ENCODE data around the gene SCFD2.
"Not testable (repeated sequence)": the region's sequence is repeated elsewhere in the genome, so short reads cannot be mapped to it uniquely, and the experiment has no call there.

Gene SCFD2

DNA sequence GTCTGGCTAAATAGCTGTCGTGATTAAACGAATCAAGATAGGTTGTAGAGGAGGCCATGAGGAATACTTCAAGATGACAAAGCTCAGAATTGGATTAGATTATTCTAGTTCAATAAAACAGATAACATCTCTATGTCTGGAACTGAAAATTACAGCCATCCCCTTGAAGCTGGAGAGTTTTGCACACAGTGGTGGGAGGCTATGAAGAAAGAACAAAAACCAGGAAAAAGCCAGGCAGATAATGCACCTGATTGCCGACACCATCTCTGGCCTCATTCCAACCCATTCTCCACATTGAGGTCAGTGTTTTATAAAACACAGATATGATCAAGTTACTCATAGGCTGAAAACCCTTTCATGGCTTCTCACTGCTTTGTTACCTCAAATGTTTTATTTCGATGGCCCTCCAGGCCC, 315.5 kb downstream of the SCFD2 start:
- DNase-seq (ENCODE audit: low read depth in 2 of 2) = no peak

DNA sequence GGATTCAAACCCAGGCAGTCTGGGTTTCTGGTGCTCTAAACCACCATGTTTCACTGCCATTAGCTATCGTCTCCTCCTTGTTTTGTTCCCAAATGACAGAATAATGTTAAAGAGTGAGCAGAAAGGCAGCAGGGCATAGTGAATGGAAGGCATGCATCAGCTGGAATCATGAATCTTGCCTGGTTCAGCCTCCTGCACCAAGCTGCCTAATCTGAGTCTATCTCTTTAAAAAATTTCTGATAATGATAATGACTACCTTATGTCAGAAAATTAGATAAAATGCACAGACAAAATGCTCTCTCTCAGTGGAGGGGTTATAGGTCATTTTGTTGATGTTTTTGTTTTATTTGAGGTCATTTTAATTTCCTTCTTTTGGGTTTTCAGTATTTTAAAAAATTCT, 316.3 kb downstream of the SCFD2 start:
- no peak for DNase-seq (ENCODE audit: low read depth in 2 of 2)

DNA sequence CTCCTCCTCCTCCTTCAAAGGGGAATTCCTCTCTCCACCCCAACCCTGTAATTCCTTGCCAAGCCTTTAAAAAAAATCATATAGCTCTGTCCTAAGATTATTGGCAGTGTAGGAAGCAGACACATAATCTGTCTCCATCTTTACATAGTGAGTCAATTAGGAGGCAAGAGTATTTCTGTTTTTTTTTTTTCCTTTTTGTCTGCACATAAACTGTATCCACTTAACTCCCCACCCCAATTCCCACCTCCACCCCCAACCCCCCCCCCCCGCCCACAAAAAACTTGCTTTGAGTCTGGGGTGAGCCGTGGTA, 321.3 kb downstream of the SCFD2 start:
- no peak for DNase-seq (ENCODE audit: low read depth in 2 of 2)

DNA sequence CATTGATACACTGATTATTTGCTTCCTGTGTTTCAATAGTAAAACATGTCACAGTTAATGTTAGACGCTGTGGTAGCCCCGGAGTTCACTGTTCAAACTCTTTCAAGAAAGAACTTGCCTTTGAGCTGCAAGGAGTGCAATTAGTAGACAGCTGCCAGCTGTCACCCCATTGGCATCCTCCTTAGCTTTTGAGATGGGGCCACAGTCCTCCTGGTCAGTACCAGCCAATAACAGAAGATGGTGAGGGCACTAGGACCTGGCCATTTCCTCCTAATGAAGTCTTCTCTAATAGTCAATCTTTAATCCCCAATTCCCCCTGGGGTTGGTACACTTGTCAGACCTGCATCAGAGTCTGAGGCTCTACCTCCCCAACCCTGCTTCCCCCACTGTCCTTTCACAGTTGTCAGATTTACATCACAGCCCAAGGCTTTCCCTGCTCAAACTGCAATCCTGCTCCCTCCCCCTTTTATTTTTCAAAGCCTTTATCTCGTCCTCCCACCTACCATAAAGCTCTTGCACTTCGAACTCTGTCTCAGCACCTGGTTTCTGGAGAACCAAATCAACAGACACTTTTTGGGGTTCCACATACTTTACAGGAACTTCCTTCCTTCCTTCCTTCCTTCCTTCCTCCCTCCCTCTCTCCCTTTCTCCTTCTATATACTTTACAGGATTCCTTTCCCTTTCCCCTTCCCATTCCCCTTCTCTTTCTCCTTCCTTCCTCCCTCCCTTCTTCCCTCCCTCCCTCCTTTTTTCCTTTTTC, 321.8 kb downstream of the SCFD2 start:
- DNase-seq (ENCODE audit: low read depth in 2 of 2) = no peak

DNA sequence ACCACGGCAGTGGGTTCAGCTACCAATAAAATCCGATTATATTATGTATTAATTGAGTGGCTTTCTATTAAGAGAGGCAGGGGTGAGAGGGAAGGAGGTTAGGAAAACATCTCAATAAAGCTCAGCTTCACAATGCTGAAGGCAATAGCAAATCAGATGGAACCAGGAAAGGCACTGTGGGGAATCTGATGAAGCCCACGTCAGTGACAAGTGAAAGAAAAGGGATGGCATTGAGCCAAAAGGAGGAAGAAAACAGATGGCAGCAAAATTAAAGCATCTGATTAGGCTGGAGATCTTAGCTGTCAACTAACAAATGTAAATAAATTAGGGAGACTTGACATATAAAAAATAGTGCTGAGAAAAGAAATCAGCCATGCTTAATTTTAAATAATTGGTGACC, 322.8 kb downstream of the SCFD2 start:
- no peak for DNase-seq (ENCODE audit: low read depth in 2 of 2)

DNA sequence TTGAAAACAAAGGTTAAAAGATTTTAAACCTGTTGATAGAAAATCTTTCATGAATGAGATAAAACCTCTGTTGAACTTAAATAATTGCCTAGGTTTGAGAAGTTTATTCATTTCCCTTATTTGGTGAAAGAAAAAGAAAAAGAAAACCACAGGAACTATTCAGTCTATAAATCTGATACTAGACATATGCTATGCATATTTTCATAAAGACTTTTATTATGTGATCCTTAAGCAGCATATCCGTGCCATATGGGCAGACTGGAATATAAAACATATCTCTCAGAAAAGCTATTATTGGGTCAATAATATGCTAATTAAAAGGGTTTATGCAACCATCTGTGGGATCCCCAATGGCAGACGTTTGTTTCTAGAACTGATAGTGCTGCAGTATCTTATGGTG, 325.0 kb downstream of the SCFD2 start:
- DNase-seq (ENCODE audit: low read depth in 2 of 2) = no peak

DNA sequence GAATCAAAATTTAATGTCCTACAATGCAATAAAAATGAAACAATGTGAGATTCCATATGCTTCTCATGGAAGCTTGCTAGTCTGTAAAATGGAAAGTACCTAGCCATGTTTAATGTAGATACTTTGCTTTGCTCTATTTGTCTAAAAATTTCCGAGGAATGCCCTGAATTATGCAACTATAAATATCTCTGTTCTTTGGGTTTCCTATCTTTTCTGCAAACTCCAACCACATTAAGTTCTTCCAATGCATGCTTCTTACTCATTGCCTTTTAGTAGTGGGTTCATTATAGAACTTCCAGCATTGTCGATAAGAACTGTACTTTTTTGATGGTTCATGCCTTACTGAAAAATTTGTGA, 325.4 kb downstream of the SCFD2 start:
- DNase-seq (ENCODE audit: low read depth in 2 of 2) = no peak

DNA sequence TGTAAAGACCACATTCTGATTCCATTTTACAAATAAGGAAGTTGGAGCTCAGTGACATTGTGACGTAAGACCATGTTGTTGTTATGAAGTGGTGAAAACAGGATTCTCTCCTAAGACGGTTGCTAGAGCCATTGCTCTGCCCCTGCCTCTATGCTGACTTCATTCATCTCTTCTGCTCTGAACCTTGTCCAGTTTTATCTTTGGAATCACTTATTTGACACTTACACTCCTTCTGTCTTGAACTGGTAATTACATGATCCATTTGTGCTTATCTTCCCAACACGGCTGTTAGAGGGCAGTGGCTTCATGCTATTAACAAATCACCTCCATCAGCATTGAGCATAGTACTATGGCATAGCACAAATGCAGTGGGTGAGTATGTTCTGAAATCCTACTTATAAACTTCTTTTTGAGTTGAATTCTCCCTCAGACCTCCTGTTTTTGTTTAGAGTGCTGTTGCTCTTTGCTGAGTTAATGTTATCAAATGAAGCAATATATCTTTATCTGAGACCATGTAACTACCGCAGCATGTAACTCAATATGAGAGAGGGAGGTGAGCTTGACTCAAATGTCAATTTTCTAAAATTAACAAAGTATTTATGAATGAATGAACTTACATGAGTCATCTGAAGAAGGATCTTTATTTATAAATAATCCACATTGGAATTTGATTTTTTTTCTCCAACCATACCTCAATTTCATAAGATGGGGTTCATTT, 326.0 kb downstream of the SCFD2 start:
- no peak for DNase-seq (ENCODE audit: low read depth in 2 of 2)

DNA sequence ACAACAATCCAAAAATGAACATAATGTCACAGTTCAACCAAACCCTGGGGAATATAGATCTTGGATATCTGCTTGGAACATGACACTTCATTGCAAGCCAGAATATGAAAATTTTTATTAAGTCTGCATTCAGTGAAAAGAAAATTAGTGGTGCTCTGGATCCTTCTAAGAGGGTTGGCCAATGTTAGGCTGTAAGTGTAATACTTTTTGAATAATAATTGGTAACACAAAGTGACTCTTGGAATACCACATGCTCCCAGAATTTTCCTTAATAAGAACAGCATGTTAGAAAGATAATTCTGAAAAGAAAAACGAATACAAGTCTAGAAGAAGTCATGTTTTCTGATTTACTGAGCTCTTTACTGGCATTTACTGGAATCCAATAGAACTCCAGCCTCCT, 328.0 kb downstream of the SCFD2 start:
- DNase-seq (ENCODE audit: low read depth in 2 of 2) = no peak

DNA sequence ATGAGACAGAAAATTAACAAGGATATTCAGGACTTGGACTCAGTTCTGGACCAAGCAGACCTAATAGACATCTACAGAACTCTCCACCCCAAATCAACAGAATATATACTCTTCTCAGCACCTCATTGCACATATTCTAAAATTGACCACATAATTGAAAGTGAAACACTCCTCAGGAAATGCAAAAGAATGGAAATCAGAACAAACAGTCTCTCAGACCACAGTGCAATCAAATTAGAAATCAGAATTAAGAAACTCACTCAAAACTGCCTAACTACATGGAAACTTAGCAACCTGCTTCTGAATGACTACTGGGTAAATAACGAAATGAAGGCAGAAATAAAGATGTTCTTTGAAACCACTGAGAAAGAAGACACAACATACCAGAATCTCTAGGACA, 333.0 kb downstream of the SCFD2 start:
- DNase-seq (ENCODE audit: low read depth in 2 of 2) = not testable (repeated sequence)

DNA sequence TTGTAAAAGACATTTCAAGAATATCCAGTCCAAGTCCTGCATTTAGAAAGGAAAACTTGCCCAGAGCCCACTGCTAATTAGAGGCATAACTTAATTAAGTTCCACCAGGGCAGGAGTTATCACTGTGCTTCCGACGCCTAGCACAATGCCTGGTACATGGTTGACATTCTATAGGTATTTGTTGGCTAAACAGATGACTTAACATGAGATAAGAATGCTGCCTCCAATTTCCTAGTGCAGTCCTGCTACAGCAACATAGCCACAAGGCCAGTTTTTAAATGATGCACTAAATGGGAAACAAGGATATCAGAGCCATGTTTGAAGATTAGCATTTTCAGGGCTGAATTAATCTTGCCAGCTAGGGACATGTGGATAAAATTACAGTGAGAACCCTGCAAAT, 339.6 kb downstream of the SCFD2 start:
- DNase-seq (ENCODE audit: low read depth in 2 of 2) = no peak

DNA sequence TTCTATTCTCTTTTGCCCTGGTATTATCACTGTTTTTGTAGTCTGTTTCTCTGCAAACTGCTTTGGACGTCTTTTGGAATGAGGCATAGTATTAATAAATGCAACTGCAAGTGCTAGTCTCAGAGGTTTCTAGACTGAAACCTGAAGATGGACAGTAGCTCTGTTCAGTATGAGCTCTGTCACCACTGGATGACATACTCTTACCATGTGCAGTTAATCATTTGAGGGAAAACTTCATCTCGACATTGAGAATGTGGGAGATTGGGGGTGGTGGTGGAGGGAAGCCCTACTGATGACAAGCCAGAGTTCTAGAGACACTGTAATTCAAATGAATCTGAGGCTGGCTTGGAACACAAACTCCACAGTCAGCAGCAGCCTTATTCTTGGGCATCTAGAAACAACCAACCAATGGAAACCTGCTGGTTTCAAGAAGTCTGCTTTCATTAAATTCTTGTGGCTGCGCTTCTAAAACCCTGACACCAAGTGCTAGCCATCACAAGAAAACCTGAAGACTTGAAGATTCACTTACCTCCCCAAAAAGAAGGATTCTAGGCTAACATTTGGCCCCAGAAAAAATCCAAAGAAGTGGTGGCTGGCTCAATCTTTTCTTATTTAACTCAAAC, 342.1 kb downstream of the SCFD2 start:
- DNase-seq (ENCODE audit: low read depth in 2 of 2) = no peak

DNA sequence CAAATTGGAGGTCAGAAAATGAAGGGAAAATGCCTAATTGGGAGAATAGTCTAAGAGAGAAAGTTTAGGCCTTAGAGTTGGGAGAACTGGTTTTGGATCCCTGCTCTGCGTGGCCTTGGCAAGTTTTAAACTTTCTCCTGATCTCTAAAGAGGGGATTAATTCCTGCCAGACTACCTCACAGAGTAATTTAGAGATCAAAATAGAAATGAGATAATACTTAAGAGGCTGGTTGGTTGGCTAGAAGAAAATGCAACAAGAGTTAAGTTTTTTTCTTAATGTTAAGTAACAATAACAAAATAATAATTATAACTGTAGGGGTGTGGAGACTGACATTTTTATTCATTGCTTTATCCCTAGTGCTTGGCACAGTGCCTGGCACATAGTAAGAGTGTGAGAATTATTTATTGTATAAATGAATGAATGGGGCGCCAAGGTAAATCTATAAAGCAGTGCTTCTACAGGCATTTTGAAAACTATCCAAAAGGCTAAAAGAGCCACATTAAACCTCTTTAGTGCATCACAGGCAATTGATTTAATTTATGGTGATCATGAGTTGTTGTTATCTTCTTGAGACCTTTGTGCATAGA, 343.3 kb downstream of the SCFD2 start:
- no peak for DNase-seq (ENCODE audit: low read depth in 2 of 2)

DNA sequence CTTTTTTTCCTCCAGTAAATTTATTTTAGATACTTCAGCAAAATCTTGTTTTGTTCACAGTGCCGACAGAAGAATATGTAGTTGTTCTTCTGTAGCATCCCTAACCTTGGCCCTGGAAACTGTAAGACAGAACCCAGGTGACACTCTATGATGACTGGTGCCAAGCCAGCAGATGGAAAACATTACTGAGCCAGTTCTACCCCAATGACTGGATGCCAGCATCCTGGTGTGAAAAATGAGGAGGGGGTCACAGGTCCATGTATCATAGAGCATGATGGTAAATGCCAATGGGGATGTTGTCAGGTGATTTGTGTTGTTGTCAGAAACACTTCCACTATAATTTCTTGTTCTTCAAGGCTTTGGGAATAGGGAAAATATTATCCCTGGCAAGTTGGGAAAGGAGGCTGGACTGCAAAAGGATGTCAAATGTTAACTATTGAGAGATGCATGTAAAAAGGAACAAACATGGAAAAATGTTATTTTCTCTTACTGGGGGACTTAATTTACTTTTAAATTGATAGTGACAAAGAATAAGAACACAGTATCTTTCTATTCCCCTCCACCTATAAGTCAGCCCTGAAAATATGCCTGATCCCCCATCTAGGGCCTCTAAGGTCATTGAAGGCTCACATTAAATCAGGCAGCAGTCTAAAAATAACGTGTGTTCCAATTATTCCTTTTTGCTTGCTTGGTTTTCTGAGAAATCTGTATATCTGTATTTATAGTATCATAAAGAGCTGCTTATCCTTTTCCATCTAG, 343.9 kb downstream of the SCFD2 start:
- DNase-seq (ENCODE audit: low read depth in 2 of 2) = no peak

DNA sequence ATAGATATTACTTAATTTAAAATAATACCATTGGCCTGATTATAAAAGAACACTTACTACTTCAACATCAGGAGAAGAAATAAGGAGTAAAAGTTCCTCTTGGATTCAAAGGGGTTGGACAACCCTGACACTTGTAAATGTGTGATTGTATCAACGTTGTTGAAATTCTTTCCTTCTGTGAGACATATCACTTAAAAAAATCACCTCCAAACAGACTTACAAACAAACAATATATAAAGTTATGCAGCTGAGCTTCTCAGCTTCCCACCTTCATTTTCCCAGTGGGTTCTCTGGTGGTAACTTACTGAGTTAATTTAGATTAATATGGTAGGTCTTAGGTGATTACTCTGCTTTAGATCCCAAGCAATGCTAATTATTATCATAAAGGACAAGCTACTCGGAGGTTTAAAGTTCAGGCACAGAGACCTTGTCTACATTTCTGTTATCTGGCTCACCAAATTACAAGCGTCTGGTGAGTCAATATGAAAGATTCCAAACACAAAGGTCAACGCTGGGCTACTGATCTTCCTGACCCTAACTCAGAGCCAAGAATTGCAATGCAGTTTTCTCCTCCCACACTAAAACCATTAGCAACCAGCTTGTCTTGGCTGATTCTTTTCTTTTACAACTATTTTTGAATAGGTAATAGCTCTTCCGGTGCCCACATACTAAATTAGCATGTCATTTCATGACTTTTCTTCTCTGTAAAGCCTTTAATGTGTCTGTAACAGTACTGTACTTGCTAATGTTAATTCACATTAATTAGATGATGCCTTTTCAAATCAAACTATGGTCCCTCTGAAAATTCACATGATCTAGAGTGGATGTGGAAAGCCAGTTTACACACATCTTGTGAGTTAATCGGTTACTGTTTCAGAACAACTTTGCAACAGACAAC, 346.1 kb downstream of the SCFD2 start:
- DNase-seq (ENCODE audit: low read depth in 2 of 2) = no peak

DNA sequence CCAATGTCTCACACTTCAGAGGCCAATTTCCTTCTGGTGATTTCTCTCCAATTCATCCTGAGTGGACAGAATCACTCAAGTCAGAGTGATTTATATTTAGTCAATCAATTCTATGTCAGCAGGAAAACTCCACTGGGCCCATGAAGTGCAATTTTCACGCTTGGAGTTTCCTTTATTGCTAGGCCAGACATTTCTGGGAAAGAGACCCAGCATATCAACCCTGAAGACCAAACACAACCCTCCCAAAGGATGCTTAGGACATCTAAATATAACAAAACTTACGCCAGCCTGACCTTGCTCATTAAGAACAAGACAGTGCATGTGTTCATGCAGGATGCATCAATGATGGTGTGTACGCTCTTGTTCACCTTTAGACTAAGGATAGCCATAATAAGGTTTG, 347.4 kb downstream of the SCFD2 start:
- no peak for DNase-seq (ENCODE audit: low read depth in 2 of 2)

DNA sequence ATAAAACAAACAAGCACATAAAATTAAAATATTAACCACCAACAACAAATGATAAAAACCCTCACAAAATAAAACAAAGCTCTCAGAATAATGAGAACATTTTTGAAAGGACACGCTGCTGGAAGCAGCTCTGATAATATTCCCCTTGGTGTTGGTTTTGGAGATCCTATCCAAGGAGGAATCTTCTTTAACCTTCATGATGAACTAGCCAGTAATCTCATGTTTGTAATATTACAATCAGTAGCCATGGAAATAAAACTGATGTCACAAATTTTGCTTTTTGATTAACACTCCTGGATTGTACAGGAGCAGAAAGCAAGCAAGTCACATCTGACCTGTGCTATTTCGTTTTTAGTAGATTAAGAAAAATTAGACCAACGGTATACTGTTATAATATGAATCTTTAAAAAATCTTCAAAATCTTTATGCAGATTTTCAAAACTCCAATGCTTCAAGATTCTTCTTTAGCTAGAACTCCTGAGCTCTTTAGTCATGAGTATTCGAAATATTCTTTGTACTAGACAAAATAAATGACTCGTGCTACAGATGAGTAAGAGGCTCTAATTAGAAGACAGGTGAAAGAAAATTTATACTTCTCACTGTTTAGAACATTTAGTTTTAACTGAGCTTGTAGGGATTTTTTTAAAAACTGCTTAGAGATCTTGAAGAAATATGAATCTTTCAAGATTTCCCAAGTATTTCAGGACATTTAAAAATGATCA, 349.6 kb downstream of the SCFD2 start:
- no peak for DNase-seq (ENCODE audit: low read depth in 2 of 2)

DNA sequence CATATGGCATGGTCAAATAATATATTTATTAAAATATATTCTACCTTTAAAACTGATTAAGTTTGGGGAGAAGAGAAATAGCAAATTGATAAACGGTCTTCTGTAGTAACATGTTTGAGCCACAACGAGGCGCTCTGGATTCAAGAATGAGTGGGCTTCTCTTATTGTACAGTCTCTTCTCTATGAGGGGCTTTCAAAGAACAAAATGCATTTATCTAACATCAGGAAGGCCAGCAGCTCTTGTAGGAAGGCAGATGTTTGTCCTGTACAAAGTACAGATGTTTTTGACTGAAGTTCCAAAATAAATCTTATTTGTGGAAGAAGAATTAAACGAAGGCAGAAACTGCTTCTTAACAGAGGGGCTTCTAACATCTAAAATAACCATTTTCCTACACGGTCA, 350.2 kb downstream of the SCFD2 start:
- no peak for DNase-seq (ENCODE audit: low read depth in 2 of 2)

DNA sequence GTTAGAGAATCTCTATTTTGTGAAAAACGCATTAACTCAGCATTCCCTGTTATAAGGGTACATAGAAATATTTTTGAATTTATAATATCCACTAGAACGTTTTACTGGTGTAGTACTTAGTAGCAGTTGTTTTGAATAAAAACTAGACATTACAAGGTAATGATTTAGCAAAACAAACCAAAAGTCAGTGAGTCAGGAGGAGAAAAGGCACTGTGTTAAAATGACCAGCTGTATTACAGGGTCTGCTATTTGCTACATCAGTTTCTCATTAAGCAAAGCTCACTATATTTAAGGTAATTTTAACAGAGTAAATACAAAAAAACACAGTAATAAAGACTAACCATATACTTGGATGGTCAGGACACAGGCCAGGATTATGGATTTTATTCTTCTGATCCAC, 351.0 kb downstream of the SCFD2 start:
- DNase-seq (ENCODE audit: low read depth in 2 of 2) = no peak
